CD4-positive, alpha-beta T cell treated with Interleukin-4 for 4 hours (primary cell): ENCODE data around the gene RAB40C.

Experiments used
- DNase-seq: peaks from one replicate; pipeline ENCODE4 v3.0.0-alpha.2; 2020

The RAB40C gene

DNA sequence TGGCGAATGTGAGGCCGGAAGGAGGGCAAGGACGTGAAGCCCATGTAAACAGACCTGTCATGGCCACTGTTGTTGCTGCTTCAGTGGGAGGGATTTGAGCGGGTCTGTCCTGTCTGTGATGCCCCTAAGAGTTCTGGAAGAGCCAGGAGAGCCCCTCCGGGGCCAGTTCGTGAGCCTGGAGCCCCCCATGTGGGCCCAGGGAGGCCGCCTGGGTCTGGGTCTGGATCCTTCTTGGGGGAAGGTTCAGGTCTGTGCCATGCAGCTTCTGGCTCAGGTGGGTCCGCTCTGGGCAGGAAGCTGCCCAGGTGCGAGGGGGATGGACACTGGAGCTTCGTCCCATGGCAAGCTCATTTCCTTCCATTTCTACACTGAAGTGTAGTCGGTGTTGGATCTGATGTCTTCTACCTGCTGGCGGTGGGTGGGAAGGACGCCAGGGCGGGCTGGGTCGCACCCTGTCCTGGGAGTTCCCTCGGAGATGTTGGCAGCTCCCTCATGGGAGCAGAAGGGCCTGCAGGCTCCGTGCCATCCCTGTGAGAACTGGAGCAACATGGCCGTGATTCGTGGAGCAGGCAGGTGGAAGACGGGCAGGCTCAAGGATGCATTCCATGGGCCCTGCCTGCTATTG is 29.7 kb downstream of the RAB40C start:
- no peak for DNase-seq

DNA sequence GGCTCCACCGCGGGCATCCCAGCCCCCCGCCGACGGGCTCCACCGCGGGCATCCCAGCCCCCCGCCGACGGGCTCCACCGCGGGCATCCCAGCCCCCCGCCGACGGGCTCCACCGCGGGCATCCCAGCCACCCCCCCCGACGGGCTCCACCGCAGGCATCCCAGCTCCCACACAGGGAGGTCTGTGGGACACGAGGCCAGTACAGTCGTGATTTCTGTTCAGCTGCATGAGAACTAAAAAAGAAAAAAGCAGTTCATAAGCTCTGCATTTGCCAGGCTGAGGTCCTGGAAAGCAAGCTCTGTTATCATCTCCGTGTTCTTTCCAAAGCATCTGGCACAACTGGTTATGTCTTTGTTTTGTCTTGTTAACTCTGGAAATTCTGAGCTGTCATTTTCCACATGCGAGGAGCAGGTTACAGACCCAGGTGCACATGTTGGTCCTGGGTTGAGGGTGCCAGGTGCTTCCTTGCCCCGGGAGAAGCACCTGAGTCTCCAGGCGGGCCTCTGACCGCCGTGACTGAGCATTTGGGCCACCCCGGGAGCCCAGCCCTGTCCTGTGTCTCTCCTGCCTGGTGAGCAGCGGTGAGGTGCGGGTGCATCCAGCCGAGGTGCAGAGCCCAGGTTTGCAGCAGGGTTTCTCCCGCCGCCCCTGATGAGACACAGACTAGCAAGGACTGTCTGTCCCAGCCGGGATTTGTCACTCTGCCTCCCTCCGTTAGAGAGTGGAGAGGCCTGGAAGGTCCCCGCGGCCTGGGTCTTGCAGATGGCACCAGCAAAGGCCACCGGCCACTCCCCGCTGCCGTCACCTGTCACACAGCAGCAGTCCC is 31.0 kb downstream of the RAB40C start:
- no peak for DNase-seq

DNA sequence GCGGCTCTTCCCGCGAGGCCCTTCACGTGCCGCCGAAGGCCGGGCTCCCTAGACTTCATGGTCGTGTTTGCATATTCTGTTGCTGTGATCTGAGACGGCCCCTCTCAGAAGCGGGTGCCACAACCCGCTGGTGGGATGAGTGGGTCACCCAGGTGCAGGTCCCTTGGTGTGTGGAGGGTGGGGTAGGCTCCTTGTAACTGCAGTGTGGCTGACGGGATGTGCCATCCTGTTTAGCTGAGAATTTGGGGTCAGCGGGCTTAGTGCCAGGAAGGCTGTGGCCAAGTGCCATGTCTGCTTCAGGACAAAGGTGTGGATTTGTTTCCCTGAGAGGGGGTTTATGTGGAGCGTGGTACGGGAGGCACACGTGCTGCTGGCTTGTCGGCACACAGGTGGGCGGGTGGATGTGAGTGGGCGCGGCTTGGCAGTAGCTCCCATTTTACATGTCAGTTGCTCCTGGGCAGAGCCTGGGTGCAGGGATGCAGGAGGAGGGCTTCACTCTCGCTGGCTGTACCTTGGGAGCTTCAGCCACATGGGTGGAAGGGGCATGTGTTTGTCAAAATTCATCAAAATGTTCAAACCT is 31.8 kb downstream of the RAB40C start:
- DNase-seq, result no peak

DNA sequence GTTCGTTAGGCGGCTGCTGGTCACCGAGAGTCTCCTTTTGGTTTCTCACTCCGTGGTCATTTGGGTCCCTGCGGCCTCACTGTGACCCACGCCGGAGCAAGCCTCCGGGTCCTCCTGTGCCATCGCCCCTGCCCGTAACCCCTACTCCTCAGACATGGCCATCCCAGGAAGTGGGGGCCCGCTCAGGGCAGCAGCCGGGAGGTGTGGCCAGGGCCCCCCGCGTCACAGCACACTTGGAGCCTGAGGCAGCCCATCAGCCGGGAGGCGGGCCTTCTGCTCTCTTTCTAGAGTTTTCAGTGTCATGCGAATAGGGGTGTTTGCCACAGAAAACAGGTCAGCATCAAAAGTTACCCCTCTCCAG is 33.0 kb downstream of the RAB40C start:
- DNase-seq, result no peak

GRCh38 chr16:624526-625070 is 34.7 kb downstream of the RAB40C start:
- no peak for DNase-seq

DNA sequence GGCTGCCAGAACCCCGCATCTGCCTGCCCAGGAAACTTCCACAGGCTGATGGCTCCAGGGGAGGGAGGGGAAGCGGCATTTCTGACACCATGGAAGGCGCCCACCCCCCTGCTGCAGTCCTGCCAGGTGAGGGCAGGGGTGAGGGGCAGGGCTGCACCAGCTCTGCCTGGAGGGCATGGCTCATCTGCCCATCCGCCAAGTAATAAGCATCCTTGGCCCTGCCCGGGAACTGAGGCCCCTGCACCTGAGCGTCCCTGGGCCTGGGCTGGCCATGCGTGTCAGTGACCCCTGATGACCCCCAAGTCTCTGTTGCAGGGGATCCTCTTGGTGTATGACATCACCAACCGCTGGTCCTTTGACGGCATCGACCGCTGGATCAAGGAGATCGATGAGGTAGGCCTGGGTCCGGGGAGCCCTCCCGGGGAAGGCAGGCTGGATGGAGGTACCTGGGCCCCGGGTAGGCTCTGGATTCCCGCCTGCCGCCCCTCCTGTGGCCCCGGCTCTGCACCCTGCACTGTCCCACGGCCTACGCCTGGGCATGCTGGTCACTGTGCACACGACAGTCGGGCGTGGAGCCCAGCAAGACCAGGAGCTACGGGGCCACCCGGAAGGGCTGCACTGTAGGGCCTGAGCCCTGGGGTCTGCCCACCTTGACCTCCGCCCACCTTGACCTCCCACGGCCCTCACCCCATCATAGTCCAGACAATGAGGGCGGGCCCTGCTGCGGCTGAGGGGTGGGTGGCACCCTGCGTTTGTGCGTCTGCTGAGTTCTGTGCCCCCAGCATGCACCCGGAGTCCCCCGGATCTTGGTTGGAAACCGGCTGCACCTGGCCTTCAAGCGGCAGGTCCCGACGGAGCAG is 35.5 kb downstream of the RAB40C start:
- DNase-seq, result no peak

DNA sequence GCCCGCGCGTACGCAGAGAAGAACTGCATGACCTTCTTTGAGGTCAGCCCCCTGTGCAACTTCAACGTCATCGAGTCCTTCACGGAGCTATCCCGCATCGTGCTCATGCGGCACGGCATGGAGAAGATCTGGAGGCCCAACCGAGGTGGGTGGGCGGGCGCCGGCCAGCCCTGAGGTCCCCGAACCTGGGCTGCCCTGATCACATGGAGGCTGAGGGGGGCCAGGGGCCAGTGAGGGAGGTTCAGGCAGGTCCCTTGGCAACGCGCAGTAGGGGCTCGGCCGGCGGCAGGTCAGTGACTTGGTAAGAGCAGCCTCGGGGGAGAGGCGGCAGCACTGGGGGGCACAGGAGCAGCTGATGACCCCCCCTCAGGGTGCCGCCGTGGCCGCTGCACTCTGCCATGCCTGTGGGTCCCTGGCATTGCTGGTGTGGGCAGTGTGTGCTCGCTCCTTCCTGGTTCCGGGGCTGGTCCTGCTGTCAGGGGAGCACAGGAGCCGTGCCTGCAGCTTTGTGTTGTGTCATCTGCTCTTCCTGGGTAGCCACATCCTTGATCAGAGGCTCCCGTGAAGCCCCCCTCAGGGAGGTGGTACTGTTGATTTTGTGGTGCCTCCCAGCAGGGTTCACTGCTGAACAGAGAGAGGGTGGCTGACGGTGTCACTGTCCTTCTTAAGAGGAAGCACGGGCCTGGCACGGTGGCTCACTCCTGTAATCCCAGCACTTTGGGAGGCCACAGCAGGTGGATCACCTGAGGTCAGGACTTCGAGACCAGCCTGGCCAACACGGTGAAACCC is 36.3 kb downstream of the RAB40C start:
- no peak for DNase-seq

GRCh38 chr16:626787-627453 is 37.1 kb downstream of the RAB40C start:
- DNase-seq, result no peak

DNA sequence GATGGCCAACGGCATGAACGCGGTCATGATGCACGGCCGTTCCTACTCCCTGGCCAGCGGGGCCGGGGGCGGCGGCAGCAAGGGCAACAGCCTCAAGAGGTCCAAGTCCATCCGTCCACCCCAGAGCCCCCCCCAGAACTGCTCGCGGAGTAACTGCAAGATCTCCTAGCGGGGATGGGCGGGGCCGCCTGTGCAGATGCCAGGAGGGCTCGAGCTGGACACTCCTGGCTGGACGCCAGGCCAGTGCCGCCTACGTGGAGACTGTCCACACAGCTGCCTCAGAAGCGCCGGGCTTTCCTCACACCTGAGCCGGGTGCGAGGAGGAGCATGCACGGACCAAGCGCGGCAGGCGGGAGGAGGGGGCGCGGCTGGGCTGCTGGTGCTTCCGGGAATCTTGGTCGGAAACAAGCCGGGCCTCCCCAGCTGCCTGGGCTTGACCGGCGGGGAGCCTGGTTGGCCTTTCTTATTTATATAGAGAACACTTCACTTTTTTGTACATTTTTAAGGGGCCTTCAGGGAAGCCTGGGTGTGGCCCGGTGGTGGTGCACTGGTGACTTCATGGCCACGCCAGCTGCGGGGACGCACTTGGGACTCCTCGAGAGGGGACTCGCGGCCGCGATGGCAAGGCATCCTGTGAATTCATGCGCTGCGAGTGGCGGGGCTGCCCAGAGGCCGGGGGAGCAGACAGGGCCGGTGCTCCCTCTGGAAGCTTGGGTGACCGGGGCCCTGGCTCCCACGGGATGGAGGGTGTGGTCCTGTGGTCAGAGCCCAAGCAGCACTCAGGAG is 37.8 kb downstream of the RAB40C start:
- DNase-seq, result no peak

- DNase-seq, result no peak
Measured at GRCh38 chr16:628321-629061, 38.6 kb downstream of the RAB40C start.

GRCh38 chr16:629185-629832 is 39.4 kb downstream of the RAB40C start:
- DNase-seq, result no peak

GRCh38 chr16:629833-630248 is 40.0 kb downstream of the RAB40C start:
- DNase-seq, result no peak

DNA sequence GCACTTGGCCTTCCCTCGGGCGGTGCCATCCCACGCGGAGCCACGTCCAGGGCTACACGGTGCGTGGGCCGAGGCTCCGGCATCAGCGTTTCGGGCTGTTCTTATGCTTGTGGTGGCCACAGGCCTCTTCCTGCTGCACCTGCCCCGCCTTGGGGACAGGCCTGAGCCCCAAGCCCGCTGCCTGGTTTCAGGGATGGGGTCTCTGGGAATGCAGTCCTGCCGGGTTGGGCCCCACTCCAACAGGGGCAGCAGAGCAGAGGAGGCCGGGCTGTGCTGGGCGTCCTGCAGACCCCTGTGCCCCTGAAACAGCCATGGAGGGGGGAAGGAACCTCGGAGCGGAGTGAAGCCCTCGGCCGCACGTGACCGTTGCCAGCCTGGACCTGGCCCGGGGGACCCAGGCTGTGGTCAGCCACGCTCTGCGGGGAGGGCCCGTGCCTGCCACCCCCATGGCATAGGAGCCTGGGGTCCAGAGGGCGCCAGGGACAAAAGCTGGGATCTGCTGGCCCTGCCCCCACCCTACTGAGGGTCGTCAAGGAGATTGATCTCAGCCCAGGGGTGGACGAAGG is 40.5 kb downstream of the RAB40C start:
- DNase-seq, result no peak

DNA sequence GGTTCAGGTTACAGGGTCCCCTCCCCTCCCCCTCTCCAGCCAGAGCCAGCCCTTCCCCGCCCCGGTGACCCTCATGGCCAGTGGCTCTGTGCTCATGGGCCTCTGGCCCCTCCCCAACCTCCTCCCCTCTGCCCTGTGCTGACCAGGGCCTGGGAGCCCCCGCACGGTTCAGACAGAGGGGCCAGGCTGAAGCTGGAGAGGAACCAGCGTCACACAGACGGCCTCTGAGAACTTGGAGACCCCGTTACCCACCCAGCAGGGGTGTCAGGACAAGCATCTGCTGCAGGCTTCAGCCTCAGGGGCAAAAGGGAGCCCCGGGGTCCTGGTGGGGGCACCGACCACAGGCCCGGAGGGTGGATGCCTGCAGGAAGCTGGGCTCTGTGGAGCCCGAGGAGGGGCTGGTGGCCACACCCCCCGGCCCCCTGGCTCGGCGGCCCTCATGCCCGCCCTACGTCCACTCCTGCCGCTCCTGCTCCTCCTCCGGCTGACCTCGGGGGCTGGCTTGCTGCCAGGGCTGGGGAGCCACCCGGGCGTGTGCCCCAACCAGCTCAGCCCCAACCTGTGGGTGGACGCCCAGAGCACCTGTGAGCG is 41.0 kb downstream of the RAB40C start, which contains the start of gene WFIKKN1:
TSS of gene WFIKKN1 (plus strand) at position 171 of the 591 bp plus-strand sequence. CDS start at position 440, 269 bp downstream.
- DNase-seq, result no peak

DNA sequence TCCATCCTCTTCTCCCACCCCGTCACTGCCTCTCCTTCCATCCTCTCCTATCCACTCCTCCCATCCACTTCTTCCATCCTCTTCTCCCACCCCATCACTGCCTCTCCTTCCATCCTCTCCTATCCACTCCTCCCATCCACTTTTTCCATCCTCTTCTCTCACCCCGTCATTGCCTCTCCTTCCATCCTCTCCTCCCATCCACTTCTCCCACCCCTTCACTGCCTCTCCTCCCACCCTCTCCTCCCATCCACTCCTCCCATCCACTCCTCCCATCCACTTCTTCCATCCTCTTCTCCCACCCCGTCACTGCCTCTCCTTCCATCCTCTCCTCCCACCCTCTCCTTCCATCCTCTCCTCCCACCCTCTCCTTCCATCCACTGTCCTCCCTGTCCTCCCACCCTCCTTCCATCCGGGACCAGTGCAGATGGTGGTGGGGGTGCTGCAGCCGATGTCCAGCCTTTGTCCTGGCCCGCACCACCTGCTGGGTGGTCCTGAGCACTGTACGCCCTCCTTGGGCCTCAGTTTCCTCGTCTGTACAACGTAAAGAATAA is 42.0 kb downstream of the RAB40C start:
- DNase-seq, result no peak

- DNase-seq, result no peak
Measured at GRCh38 chr16:632486-633335, 42.8 kb downstream of the RAB40C start.
